PC-9 (cell line): Measurements from ENCODE around the gene EEF1A1. TPM values are rescaled to one million over a fixed set of nuclear protein-coding genes. Genes with fewer than 3 reads are reported as not detected.

Source experiments
- BruUV-seq: library from RNA; stranded (reverse); fragments of 400-500 nt; replicated peaks from 2 replicates; lab custom pipeline; 2021; lab: Mats Ljungman, UMichigan
- CTCF ChIA-PET: fragments of 300-600 bp; sonication (Branson Sonifier 250); formaldehyde crosslinking; loops from one replicate; lab custom pipeline; 2022; ENCODE audit warnings: antibody characterized with exemption; lab: Charles Lee
- POLR2A ChIA-PET: fragments of 300-600 bp; sonication (Branson Sonifier 250); formaldehyde crosslinking; loops from one replicate; lab custom pipeline; 2022; ENCODE audit warnings: antibody characterized with exemption; ENCODE audit not compliant: unreplicated experiment; lab: Charles Lee
- DNase-seq, 2 experiments: peaks; one replicate each; pipeline versions ENCODE4 v3.0.0 to v3.0.0-alpha.2; 2015 to 2022; ENCODE audit warnings: mixed read lengths in 1 of 2
- H2AFZ ChIP-seq: fragments of 200-600 bp; sonication (generic); 2 replicates; pipeline ENCODE4 v1.8.1; 2017; ENCODE audit warnings: antibody characterized with exemption
- H3F3A ChIP-seq: fragments of 200-600 bp; sonication (generic); 2 replicates; pipeline ENCODE4 v1.8.1; 2017; ENCODE audit warnings: antibody characterized with exemption, mild to moderate bottlenecking, low read depth; ENCODE audit not compliant: insufficient read depth
- H3K27ac ChIP-seq: fragments of 200-600 bp; sonication (generic); 2 replicates; pipeline ENCODE4 v1.6.1; 2016; ENCODE audit warnings: mixed run types
- H3K27me3 ChIP-seq: fragments of 200-600 bp; sonication (generic); 2 replicates; pipeline ENCODE4 v1.6.1; 2016; ENCODE audit warnings: low read depth, mixed run types; ENCODE audit not compliant: insufficient read depth
- H3K36me3 ChIP-seq: fragments of 200-600 bp; sonication (generic); 2 replicates; pipeline ENCODE4 v1.6.1; 2016; ENCODE audit warnings: low read depth, mixed run types
- H3K4me1 ChIP-seq: fragments of 200-600 bp; sonication (generic); replicated peaks from 2 replicates; pipeline ENCODE4 v1.6.1; 2016; ENCODE audit warnings: mixed run types; ENCODE audit not compliant: insufficient read depth
- H3K4me2 ChIP-seq: fragments of 200-600 bp; sonication (generic); 2 replicates; pipeline ENCODE4 v1.6.1; 2017; ENCODE audit warnings: mixed run types
- H3K4me3 ChIP-seq: fragments of 200-600 bp; sonication (generic); 2 replicates; pipeline ENCODE4 v1.6.1; 2016; ENCODE audit warnings: mixed run types
- H3K79me2 ChIP-seq: fragments of 200-600 bp; sonication (generic); 2 replicates; pipeline ENCODE4 v1.6.1; 2017; ENCODE audit warnings: low read depth, mixed run types
- H3K9me2 ChIP-seq: fragments of 200-600 bp; sonication (generic); 2 replicates; pipeline ENCODE4 v1.8.1; 2017; ENCODE audit warnings: mild to moderate bottlenecking; ENCODE audit not compliant: insufficient read depth
- H3K9me3 ChIP-seq: fragments of 200-600 bp; sonication (generic); 2 replicates; pipeline ENCODE4 v1.8.1; 2016; ENCODE audit warnings: low read depth; ENCODE audit not compliant: insufficient read depth
- H4K20me1 ChIP-seq: fragments of 200-600 bp; sonication (generic); 2 replicates; pipeline ENCODE4 v1.8.1; 2017; ENCODE audit not compliant: insufficient read depth
- EZH2 ChIP-seq: fragments of 200-600 bp; sonication (generic); IDR thresholded peaks from 2 replicates; pipeline ENCODE4 v1.8.0; 2017; ENCODE audit warnings: antibody characterized with exemption, low read depth
- intact Hi-C: fragments of 100-400 bp; cut with micrococcal nuclease; formaldehyde crosslinking; loops from one replicate; pipeline ENCODE4 v1.10.0; 2022; ENCODE audit not compliant: unreplicated experiment
- total RNA-seq: library from RNA; stranded (reverse); gene quantifications from 2 replicates; pipeline ENCODE4 v1.2.3, GENCODE V29; 2021
- TF ChIP-seq, protein P1 (sequence below): fragments of 200-600 bp; sonication (generic); conservative IDR thresholded peaks from 2 replicates; pipeline ENCODE4 v1.6.1; 2017; ENCODE audit warnings: mixed run types, antibody characterized with exemption, mild to moderate bottlenecking, moderate library complexity

Gene EEF1A1
- total RNA-seq, 1 experiment from 2014 or later = 10,581 TPM

GRCh38 chr6:73523434-73524123 is 2.7 kb upstream of the EEF1A1 start:
- peak; percentile 74 to 82 for DNase-seq
- no peaks in the 10 kb centered on the region for H3K9me2 ChIP-seq
- ChIA-PET POLR2A (interaction anchor here (0.6 to 0.7 kb wide), 3 partner anchors 10 to 57 kb away, joined by 3 to 11 read pairs (median 11); no protein-coding TSS in a partner anchor), CTCF (interaction anchor here (0.7 kb wide), 2 partner anchors 76 to 124 kb away, joined by 3 read pairs; no protein-coding TSS in a partner anchor)
- H2AFZ ChIP-seq = peak overlapping the region; percentile 84
- intact Hi-C loops = loop anchor here (5.0 kb wide), 1 partner anchor 189 kb away; no protein-coding TSS in a partner anchor
- H4K20me1 ChIP-seq = peaks cover 14% of the 10 kb centered on the region
- no peaks in the 10 kb centered on the region for H3K9me3 ChIP-seq
- H3K4me3 ChIP-seq = peak overlapping the region; percentile 89
- no TSS peak for BruUV-seq
- peak overlapping the region; percentile 100 for H3K27ac ChIP-seq
- H3K36me3 ChIP-seq = peaks cover 18% of the 10 kb centered on the region
- peaks cover 51% of the 10 kb centered on the region for H3F3A ChIP-seq
- H3K4me1 ChIP-seq = peaks cover 11% of the 10 kb centered on the region; the same call in 1 of the 2 replicates
- H3K79me2 ChIP-seq = peaks cover 45% of the 10 kb centered on the region
- H3K27me3 ChIP-seq = no peaks in the 10 kb centered on the region
- H3K4me2 ChIP-seq = peak overlapping the region; percentile 87
- no peak for TF ChIP-seq EZH2
- TF ChIP-seq, protein P1, sequence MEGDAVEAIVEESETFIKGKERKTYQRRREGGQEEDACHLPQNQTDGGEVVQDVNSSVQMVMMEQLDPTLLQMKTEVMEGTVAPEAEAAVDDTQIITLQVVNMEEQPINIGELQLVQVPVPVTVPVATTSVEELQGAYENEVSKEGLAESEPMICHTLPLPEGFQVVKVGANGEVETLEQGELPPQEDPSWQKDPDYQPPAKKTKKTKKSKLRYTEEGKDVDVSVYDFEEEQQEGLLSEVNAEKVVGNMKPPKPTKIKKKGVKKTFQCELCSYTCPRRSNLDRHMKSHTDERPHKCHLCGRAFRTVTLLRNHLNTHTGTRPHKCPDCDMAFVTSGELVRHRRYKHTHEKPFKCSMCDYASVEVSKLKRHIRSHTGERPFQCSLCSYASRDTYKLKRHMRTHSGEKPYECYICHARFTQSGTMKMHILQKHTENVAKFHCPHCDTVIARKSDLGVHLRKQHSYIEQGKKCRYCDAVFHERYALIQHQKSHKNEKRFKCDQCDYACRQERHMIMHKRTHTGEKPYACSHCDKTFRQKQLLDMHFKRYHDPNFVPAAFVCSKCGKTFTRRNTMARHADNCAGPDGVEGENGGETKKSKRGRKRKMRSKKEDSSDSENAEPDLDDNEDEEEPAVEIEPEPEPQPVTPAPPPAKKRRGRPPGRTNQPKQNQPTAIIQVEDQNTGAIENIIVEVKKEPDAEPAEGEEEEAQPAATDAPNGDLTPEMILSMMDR = no peak

DNA sequence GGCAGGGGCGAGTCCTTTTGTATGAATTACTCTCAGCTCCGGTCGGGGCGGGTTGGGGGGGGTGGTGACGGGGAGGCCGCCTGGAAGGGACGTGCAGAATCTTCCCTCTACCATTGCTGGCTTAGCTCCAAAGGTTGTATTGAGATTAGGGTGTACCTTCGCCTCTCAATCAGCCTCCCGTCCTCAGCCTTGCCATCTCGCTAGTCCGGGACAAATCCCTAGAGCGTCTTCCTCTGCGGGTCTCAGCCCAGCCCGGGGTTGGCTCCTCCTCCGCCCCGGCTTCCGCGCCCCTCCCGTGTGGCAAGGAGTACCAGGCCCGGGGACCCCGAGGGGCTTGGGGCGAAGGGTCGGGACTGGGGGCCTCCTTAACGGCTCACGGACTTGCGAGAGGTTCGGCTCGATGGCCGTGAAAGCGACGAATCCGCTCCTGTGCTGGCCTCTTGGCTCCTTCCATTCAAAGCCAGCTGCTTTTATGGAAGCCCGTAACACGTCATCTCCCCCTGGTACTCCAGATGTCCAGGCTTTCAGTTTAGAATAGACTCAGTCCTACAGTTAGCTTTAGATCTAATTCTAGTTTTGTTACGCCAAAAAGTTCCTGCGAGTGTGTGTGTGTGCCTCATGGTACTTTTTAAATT is 636 bp upstream of the EEF1A1 start:
- H3K9me2 ChIP-seq = no peaks in the 10 kb centered on the region
- peaks cover 72% of the 10 kb centered on the region for H3F3A ChIP-seq
- H3K4me2 ChIP-seq = peak overlapping the region; percentile 87
- BruUV-seq = TSS peak; percentile 71
- peaks cover 27% of the 10 kb centered on the region for H3K36me3 ChIP-seq
- CTCF ChIA-PET = interaction anchor here (0.5 kb wide), 1 partner anchor 58 kb away, joined by 4 read pairs; no protein-coding TSS in a partner anchor
- peak in 1 of 2 experiments; percentile 70 for DNase-seq
- intact Hi-C loops = loop anchor here (1.0 to 5.0 kb wide), 7 partner anchors 46 to 191 kb away; partner anchors contain the start of gene SLC17A5
- H3K27ac ChIP-seq = peak overlapping the region; percentile 100
- POLR2A ChIA-PET = interaction anchor here (0.5 to 1.3 kb wide), 11 partner anchors 9 to 1925 kb away, joined by 3 to 29 read pairs (median 4); partner anchors contain the start of genes MTO1 and SLC17A5
- TF ChIP-seq EZH2 = no peak
- TF ChIP-seq, protein P1 = no peak
- H3K79me2 ChIP-seq = peaks cover 63% of the 10 kb centered on the region
- H3K9me3 ChIP-seq = no peaks in the 10 kb centered on the region
- no peaks in the 10 kb centered on the region for H3K27me3 ChIP-seq
- H3K4me1 ChIP-seq = peaks cover 20% of the 10 kb centered on the region
- peaks cover 36% of the 10 kb centered on the region for H4K20me1 ChIP-seq
- peak overlapping the region; percentile 84 for H2AFZ ChIP-seq
- peak overlapping the region; percentile 89 for H3K4me3 ChIP-seq
